Karpas-422 (cell line): Measurements from ENCODE around the gene F2RL2. TPM values are rescaled to one million over a fixed set of nuclear protein-coding genes. Genes with fewer than 3 reads are reported as not detected.

Experiments used
- DNase-seq: peaks from one replicate; pipeline ENCODE4 v3.0.0-alpha.2; 2015
- H2AFZ ChIP-seq: fragments of 200-600 bp; sonication (generic); 2 replicates; pipeline ENCODE4 v1.6.1; 2014; ENCODE audit warnings: antibody characterized with exemption, low read length, mixed read lengths
- H3K27ac ChIP-seq: fragments of 200-600 bp; sonication (generic); 2 replicates; pipeline ENCODE4 v1.5.1; 2014; ENCODE audit warnings: mild to moderate bottlenecking, low read length, moderate library complexity
- H3K27me3 ChIP-seq: fragments of 200-600 bp; sonication (generic); 2 replicates; pipeline ENCODE4 v1.6.1; 2014; ENCODE audit warnings: low read length, mixed read lengths
- H3K36me3 ChIP-seq: fragments of 200-600 bp; sonication (generic); 2 replicates; pipeline ENCODE4 v1.6.1; 2014; ENCODE audit warnings: low read length, mixed read lengths; ENCODE audit not compliant: insufficient read depth
- H3K4me1 ChIP-seq: fragments of 200-600 bp; sonication (generic); 2 replicates; pipeline ENCODE4 v1.6.1; 2014; ENCODE audit warnings: mild to moderate bottlenecking, low read length, mixed read lengths
- H3K4me2 ChIP-seq: fragments of 200-600 bp; sonication (generic); 2 replicates; pipeline ENCODE4 v1.6.1; 2014; ENCODE audit warnings: low read length, low read depth, mild to moderate bottlenecking; ENCODE audit not compliant: poor library complexity, severe bottlenecking
- H3K4me3 ChIP-seq: fragments of 200-600 bp; sonication (generic); 2 replicates; pipeline ENCODE4 v1.5.1; 2014; ENCODE audit warnings: mild to moderate bottlenecking, antibody characterized with exemption, low read length, mixed read lengths
- H3K79me2 ChIP-seq: fragments of 200-600 bp; sonication (generic); 2 replicates; pipeline ENCODE4 v1.6.1; 2014; ENCODE audit warnings: mild to moderate bottlenecking, low read length, mixed read lengths
- H3K9ac ChIP-seq: fragments of 200-600 bp; sonication (generic); 2 replicates; pipeline ENCODE4 v1.6.0; 2014; ENCODE audit warnings: low read length
- H3K9me2 ChIP-seq: fragments of 200-600 bp; sonication (generic), shearing (Covaris generic); replicated peaks from 2 replicates; pipeline ENCODE4 v1.6.0; 2014; ENCODE audit warnings: mild to moderate bottlenecking, low read length, moderate library complexity; ENCODE audit not compliant: insufficient read depth
- H3K9me3 ChIP-seq: fragments of 300-700, 200-600 bp; sonication (generic); 2 replicates; pipeline ENCODE4 v1.6.1; 2014; ENCODE audit warnings: low read length, mixed read lengths
- H4K20me1 ChIP-seq: fragments of 200-600 bp; sonication (generic); 2 replicates; pipeline ENCODE4 v1.6.1; 2014; ENCODE audit warnings: mild to moderate bottlenecking, antibody characterized with exemption, low read length, low read depth; ENCODE audit not compliant: insufficient read depth
- total RNA-seq: library from RNA; depleted of rRNA; stranded (reverse); fragments of >200 nt; shearing (Covaris generic); gene quantifications from 2 replicates; pipeline ENCODE4 v1.2.3, GENCODE V29; 2014; ENCODE audit warnings: low replicate concordance

F2RL2 gene
- total RNA-seq, 1 experiment from 2014 or later, result not detected

- Histone ChIP-seq H3K9me3 (no peaks in the 10 kb centered on the region), H3K4me1 (no peaks in the 10 kb centered on the region), H3K9ac (no peak overlapping the region), H3K27ac (no peak overlapping the region), H3K27me3 (no peaks in the 10 kb centered on the region), H2AFZ (no peak overlapping the region), H4K20me1 (no peaks in the 10 kb centered on the region), H3K79me2 (no peaks in the 10 kb centered on the region), H3K4me3 (no peak overlapping the region), H3K4me2 (no peak overlapping the region), H3K36me3 (no peaks in the 10 kb centered on the region), H3K9me2 (no peaks in the 10 kb centered on the region)
- DNase-seq, result no peak
Observed at GRCh38 chr5:76638479-76638878, 15.3 kb upstream of the F2RL2 start.

GRCh38 chr5:76637490-76637889, 14.3 kb upstream of the F2RL2 start:
- no peak overlapping the region for H2AFZ ChIP-seq
- no peak for DNase-seq
- H3K9me3 ChIP-seq, result no peaks in the 10 kb centered on the region
- H3K27me3 ChIP-seq, result no peaks in the 10 kb centered on the region
- no peaks in the 10 kb centered on the region for H3K79me2 ChIP-seq
- no peaks in the 10 kb centered on the region for H3K4me1 ChIP-seq
- no peaks in the 10 kb centered on the region for H3K9me2 ChIP-seq
- H3K4me3 ChIP-seq, result no peak overlapping the region
- H3K4me2 ChIP-seq, result no peak overlapping the region
- H3K9ac ChIP-seq, result no peak overlapping the region
- no peak overlapping the region for H3K27ac ChIP-seq
- H3K36me3 ChIP-seq, result no peaks in the 10 kb centered on the region
- no peaks in the 10 kb centered on the region for H4K20me1 ChIP-seq

GRCh38 chr5:76634661-76635060, 11.5 kb upstream of the F2RL2 start:
- H3K27me3 ChIP-seq, result no peaks in the 10 kb centered on the region
- no peaks in the 10 kb centered on the region for H3K9me2 ChIP-seq
- H3K27ac ChIP-seq, result no peak overlapping the region
- H3K9ac ChIP-seq, result no peak overlapping the region
- no peaks in the 10 kb centered on the region for H4K20me1 ChIP-seq
- no peak overlapping the region for H2AFZ ChIP-seq
- no peaks in the 10 kb centered on the region for H3K9me3 ChIP-seq
- H3K36me3 ChIP-seq, result no peaks in the 10 kb centered on the region
- no peak overlapping the region for H3K4me2 ChIP-seq
- no peak for DNase-seq
- H3K4me1 ChIP-seq, result no peaks in the 10 kb centered on the region
- no peaks in the 10 kb centered on the region for H3K79me2 ChIP-seq
- H3K4me3 ChIP-seq, result no peak overlapping the region

GRCh38 chr5:76626738-76627137, 3.5 kb upstream of the F2RL2 start:
- Histone ChIP-seq H3K9me3 (no peaks in the 10 kb centered on the region), H3K27ac (no peak overlapping the region), H3K4me3 (no peak overlapping the region), H3K4me2 (no peak overlapping the region), H2AFZ (no peak overlapping the region), H3K9ac (no peak overlapping the region), H3K79me2 (no peaks in the 10 kb centered on the region), H4K20me1 (0 out of 2 replicates have a peak, but pooled peaks cover 3% of the 10 kb centered on the region), H3K4me1 (peaks cover 7% of the 10 kb centered on the region), H3K27me3 (no peaks in the 10 kb centered on the region; the same call in 1 of the 2 replicates), H3K36me3 (no peaks in the 10 kb centered on the region), H3K9me2 (no peaks in the 10 kb centered on the region)
- DNase-seq, result no peak

- Histone ChIP-seq H3K9me2 (no peaks in the 10 kb centered on the region), H3K36me3 (no peaks in the 10 kb centered on the region), H4K20me1 (0 out of 2 replicates have a peak, but pooled peaks cover 3% of the 10 kb centered on the region), H3K4me2 (no peak overlapping the region), H3K27me3 (no peaks in the 10 kb centered on the region; the same call in 1 of the 2 replicates), H3K79me2 (no peaks in the 10 kb centered on the region), H3K9ac (no peak overlapping the region), H3K9me3 (no peaks in the 10 kb centered on the region), H3K27ac (no peak overlapping the region), H3K4me1 (peaks cover 7% of the 10 kb centered on the region), H3K4me3 (no peak overlapping the region), H2AFZ (no peak overlapping the region)
- no peak for DNase-seq
Observed at GRCh38 chr5:76625087-76625815, 2.0 kb upstream of the F2RL2 start.

GRCh38 chr5:76622076-76622475, 1.1 kb downstream of the F2RL2 start:
- Histone ChIP-seq H3K36me3 (no peaks in the 10 kb centered on the region), H3K9me3 (no peaks in the 10 kb centered on the region), H3K27ac (no peak overlapping the region), H3K79me2 (no peaks in the 10 kb centered on the region), H3K4me3 (no peak overlapping the region), H3K27me3 (no peaks in the 10 kb centered on the region; the same call in 1 of the 2 replicates), H3K9ac (no peak overlapping the region), H3K4me2 (no peak overlapping the region), H4K20me1 (0 out of 2 replicates have a peak, but pooled peaks cover 3% of the 10 kb centered on the region), H3K9me2 (no peaks in the 10 kb centered on the region), H3K4me1 (no peaks in the 10 kb centered on the region), H2AFZ (no peak overlapping the region)
- no peak for DNase-seq

GRCh38 chr5:76620166-76620565, 3.0 kb downstream of the F2RL2 start:
- Histone ChIP-seq H2AFZ (no peak overlapping the region), H3K9me3 (no peaks in the 10 kb centered on the region), H3K4me1 (no peaks in the 10 kb centered on the region), H3K4me3 (no peak overlapping the region), H3K79me2 (no peaks in the 10 kb centered on the region), H3K9me2 (no peaks in the 10 kb centered on the region), H3K9ac (no peak overlapping the region), H3K27ac (no peak overlapping the region), H3K27me3 (no peaks in the 10 kb centered on the region; the same call in 1 of the 2 replicates), H3K4me2 (no peak overlapping the region), H3K36me3 (no peaks in the 10 kb centered on the region), H4K20me1 (no peaks in the 10 kb centered on the region)
- no peak for DNase-seq

- Histone ChIP-seq H3K9me2 (no peaks in the 10 kb centered on the region), H4K20me1 (no peaks in the 10 kb centered on the region), H3K27ac (no peak overlapping the region), H3K36me3 (no peaks in the 10 kb centered on the region), H3K27me3 (no peaks in the 10 kb centered on the region), H3K4me1 (no peaks in the 10 kb centered on the region), H3K4me3 (no peak overlapping the region), H2AFZ (no peak overlapping the region), H3K79me2 (no peaks in the 10 kb centered on the region), H3K9ac (no peak overlapping the region), H3K4me2 (no peak overlapping the region), H3K9me3 (no peaks in the 10 kb centered on the region)
- DNase-seq, result no peak
Observed at GRCh38 chr5:76617675-76618074, 5.5 kb downstream of the F2RL2 start.
